ENCODE results near the gene AP2B1. TPM values are rescaled to one million over a fixed set of nuclear protein-coding genes. Genes with fewer than 3 reads are reported as not detected.

The AP2B1 gene
- total and polyA plus RNA-seq, 8 donors = 21.6 to 171 (median 57.2) TPM

GRCh38 chr17:35740997-35741931 lies 154.1 kb downstream of the AP2B1 start:
- Histone ChIP-seq H3K27ac (no peak overlapping the region), H3K36me3 (no peaks in the 10 kb centered on the region), H3K9me3 (no peaks in the 10 kb centered on the region), H3K4me1 (peaks cover 5 to 11% (median 8%) of the 10 kb centered on the region in 4 donors), H3K4me3 (peak overlapping the region; percentile 9 to 37 (median 25)), H3K27me3 (peaks cover 4 to 77% (median 30%) of the 10 kb centered on the region in 3 donors)
- TF ChIP-seq CTCF (IDR thresholded peaks at IDR 0.05) = no peak
- no peak for TF ChIP-seq EP300 (IDR thresholded peaks at IDR 0.05)
- TF ChIP-seq POLR2A (IDR thresholded peaks at IDR 0.05) = no peak
- no peak for TF ChIP-seq POLR2AphosphoS5 (IDR thresholded peaks at IDR 0.05)
- 10 to 21% (median 19%) methylated on average over 25 to 73 of the region's 73 CpGs for WGBS, 5 donors
- DNase-seq = peak in 1 of 2 donors; percentile 54
- intact Hi-C loops (cut with DNase I; ENCODE audit: low total_unique reads) = no loop called here

- Histone ChIP-seq H3K27me3 (peaks cover 4 to 88% (median 30%) of the 10 kb centered on the region in 3 donors), H3K27ac (no peak overlapping the region), H3K4me3 (no peak overlapping the region), H3K9me3 (no peaks in the 10 kb centered on the region), H3K36me3 (no peaks in the 10 kb centered on the region), H3K4me1 (peaks cover 5 to 15% (median 9%) of the 10 kb centered on the region in 4 donors)
- WGBS, 5 donors = 63 to 81% (median 76%) methylated on average over 7 of the region's 7 CpGs
- no peak for DNase-seq
- intact Hi-C loops (cut with DNase I; ENCODE audit: low total_unique reads) = no loop called here
- no peak for TF ChIP-seq CTCF (IDR thresholded peaks at IDR 0.05)
- TF ChIP-seq POLR2AphosphoS5 (IDR thresholded peaks at IDR 0.05) = no peak
- TF ChIP-seq EP300 (IDR thresholded peaks at IDR 0.05) = no peak
- TF ChIP-seq POLR2A (IDR thresholded peaks at IDR 0.05) = no peak
These were observed 155.4 kb downstream of the AP2B1 start for GRCh38 chr17:35742496-35742895.

GRCh38 chr17:35742896-35743477 lies 155.9 kb downstream of the AP2B1 start:
- H3K9me3 ChIP-seq = no peaks in the 10 kb centered on the region
- H3K4me1 ChIP-seq = peaks cover 5 to 20% (median 14%) of the 10 kb centered on the region in 4 donors
- no peak overlapping the region for H3K4me3 ChIP-seq
- no peak for TF ChIP-seq POLR2A (IDR thresholded peaks at IDR 0.05)
- no peak for TF ChIP-seq POLR2AphosphoS5 (IDR thresholded peaks at IDR 0.05)
- TF ChIP-seq CTCF (IDR thresholded peaks at IDR 0.05) = no peak
- TF ChIP-seq EP300 (IDR thresholded peaks at IDR 0.05) = no peak
- WGBS, 5 donors = 56 to 78% (median 66%) methylated on average over 5 to 7 of the region's 7 CpGs
- peaks cover 4 to 93% (median 30%) of the 10 kb centered on the region in 3 donors for H3K27me3 ChIP-seq
- H3K36me3 ChIP-seq = no peaks in the 10 kb centered on the region
- no peak overlapping the region for H3K27ac ChIP-seq
- no peak for DNase-seq
- intact Hi-C loops (cut with DNase I; ENCODE audit: low total_unique reads) = no loop called here

GRCh38 chr17:35743626-35744328 lies 156.7 kb downstream of the AP2B1 start:
- Histone ChIP-seq H3K4me1 (peaks cover 5 to 23% (median 20%) of the 10 kb centered on the region in 4 donors), H3K36me3 (no peaks in the 10 kb centered on the region), H3K27me3 (peaks cover 4 to 95% (median 30%) of the 10 kb centered on the region in 3 donors), H3K27ac (no peak overlapping the region), H3K9me3 (no peaks in the 10 kb centered on the region), H3K4me3 (no peak overlapping the region)
- WGBS, 5 donors = 47 to 55% (median 51%) methylated on average over 7 of the region's 7 CpGs
- TF ChIP-seq CTCF (IDR thresholded peaks at IDR 0.05) (no peak), POLR2A (IDR thresholded peaks at IDR 0.05) (no peak), POLR2AphosphoS5 (IDR thresholded peaks at IDR 0.05) (no peak), EP300 (IDR thresholded peaks at IDR 0.05) (no peak)
- intact Hi-C loops (cut with DNase I; ENCODE audit: low total_unique reads) = no loop called here
- peak in 1 of 2 donors; percentile 74 for DNase-seq

Data from stomach (tissue), 9 donors.